Fibroblast of the aortic adventitia (primary cell): ENCODE results near the gene LRP1B. TPM values are rescaled to one million over a fixed set of nuclear protein-coding genes. Genes with fewer than 3 reads are reported as not detected.

Source experiments
- DNase-seq: peaks from one replicate; pipeline ENCODE4 v3.0.0-alpha.2; 2010; ENCODE audit warnings: low read depth
- H3K4me3 ChIP-seq: 2 replicates; pipeline ENCODE4 v1.5.1; 2011; ENCODE audit warnings: low read depth, mild to moderate bottlenecking, control low read depth, low read length, moderate library complexity
- total RNA-seq: library from RNA; depleted of rRNA; stranded (reverse); fragments of >200 nt; gene quantifications from 2 replicates; pipeline ENCODE4 v1.2.3, GENCODE V29; 2012; ENCODE audit warnings: low replicate concordance
- TF ChIP-seq, protein P1 (sequence below): IDR thresholded peaks from 2 replicates; pipeline ENCODE4 v1.5.1; 2011; ENCODE audit warnings: mild to moderate bottlenecking, low read length, control low read depth, inconsistent platforms; ENCODE audit not compliant: insufficient read depth

Gene LRP1B
- total RNA-seq, 1 donor = 0.36 TPM

DNA sequence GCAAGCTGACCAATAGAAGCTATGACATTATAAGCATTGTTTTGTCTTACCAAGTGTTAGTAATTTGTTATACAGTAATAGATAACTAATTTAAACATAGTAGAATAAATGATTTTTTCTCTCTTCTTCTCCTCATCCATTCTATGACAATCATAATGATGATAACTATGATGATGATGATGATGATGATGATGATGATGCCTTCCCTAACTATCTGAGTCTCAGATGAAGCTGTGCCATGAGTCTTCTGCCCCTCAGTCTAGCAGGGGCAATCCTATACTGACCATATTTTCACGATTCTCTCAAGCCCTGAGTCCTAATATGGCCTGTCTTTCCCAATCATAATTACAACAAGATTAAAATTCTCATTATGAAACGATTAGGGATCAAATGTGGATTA lies 1369.0 kb downstream of the LRP1B start:
- DNase-seq = no peak
- TF ChIP-seq, protein P1, sequence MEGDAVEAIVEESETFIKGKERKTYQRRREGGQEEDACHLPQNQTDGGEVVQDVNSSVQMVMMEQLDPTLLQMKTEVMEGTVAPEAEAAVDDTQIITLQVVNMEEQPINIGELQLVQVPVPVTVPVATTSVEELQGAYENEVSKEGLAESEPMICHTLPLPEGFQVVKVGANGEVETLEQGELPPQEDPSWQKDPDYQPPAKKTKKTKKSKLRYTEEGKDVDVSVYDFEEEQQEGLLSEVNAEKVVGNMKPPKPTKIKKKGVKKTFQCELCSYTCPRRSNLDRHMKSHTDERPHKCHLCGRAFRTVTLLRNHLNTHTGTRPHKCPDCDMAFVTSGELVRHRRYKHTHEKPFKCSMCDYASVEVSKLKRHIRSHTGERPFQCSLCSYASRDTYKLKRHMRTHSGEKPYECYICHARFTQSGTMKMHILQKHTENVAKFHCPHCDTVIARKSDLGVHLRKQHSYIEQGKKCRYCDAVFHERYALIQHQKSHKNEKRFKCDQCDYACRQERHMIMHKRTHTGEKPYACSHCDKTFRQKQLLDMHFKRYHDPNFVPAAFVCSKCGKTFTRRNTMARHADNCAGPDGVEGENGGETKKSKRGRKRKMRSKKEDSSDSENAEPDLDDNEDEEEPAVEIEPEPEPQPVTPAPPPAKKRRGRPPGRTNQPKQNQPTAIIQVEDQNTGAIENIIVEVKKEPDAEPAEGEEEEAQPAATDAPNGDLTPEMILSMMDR = no peak
- H3K4me3 ChIP-seq = no peak overlapping the region

DNA sequence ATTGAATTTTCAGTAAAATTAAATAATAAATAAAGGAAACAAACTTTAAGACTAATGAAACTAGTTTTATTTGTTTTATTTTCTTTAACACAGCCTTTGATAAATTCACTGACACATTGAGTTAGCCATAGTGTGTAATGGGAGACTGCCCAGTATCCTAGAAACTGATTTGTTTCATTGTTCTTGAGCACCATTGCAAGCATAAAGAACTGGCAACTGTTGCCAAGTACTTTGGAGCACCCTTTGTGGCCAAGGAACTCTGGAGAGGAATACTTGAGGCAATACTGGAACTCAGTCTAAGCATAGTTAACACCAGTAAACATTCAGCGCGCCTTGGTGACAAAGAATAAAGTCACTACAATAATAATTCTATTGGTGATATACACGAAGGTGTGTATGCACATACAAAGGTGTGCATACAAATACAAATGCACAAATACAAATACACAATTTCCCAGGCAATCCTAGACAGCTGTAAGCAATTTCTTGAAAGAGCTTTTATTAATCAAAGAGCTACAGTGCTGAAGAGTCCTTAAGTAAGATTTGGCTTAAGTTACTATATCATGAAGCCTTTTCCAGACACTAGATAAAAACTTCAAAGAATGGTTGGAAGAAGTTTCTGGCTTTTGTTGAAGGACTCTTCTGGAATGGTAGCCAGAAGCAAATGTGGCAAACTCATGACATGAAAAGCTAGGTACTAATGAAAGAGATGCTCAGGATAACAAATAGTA lies 1371.2 kb downstream of the LRP1B start:
- H3K4me3 ChIP-seq = no peak overlapping the region
- no peak for DNase-seq
- TF ChIP-seq, protein P1 = no peak

DNA sequence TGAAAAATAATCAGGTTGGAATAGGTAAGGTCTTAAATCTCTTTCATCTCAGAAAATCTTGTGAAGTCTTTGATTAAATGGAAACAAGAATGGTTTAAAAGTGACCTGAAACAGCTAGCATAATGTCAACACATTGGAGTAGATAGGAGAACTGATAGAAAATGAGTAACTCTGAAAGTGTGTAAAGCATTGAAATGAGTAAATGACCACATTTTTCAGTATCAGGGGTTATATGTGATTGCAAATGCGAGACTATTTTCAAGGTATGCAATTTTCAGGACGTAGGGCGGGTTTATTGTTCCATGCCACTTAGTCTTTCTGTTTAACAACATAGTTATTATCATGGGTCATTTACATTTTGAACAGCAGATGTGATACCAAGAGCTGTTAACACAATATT lies 1383.2 kb downstream of the LRP1B start:
- TF ChIP-seq, protein P1 = no peak
- no peak for DNase-seq

DNA sequence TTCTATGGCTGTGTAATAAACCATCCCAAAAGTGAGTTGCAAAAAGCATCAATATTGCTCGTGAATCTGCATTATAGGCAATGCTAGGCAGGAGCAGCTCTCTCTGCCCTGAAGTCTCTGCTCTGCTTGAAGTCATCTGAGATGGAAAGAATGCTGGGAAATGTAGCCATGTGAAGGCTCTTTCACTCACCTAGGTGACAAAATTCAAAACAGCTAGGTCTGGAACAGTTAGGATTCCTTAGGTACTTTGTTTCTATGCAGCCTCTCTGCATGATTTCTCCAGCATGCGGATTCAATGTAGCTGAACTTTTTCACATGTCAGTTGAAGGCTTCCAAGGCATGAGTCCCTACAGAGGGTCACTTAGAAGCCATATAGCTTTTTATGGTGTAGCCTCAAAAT lies 1383.7 kb downstream of the LRP1B start:
- H3K4me3 ChIP-seq = no peak overlapping the region
- TF ChIP-seq, protein P1 = no peak
- no peak for DNase-seq

More for the DNA sequence above, 1383.2 kb downstream of the LRP1B start:
- no peak overlapping the region for H3K4me3 ChIP-seq

DNA sequence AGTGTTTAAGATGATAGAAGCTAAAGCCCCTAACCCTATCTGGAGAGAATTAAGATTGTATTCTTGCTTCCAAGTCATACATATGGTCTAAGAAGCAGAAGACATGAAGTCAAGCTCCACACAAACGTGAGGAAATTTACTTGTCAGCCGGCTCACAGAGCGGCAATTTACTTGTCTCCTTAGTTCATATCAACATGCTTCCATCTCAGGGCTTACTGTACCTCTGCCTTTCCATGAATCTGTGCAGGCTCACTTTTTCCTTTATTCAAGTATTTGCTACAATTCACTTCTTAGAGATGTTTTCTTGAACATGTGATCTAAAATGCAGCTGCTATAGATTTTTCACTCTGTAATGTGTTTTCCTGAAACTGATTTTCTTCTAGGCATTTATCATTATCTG lies 1386.4 kb downstream of the LRP1B start:
- TF ChIP-seq, protein P1 = no peak
- H3K4me3 ChIP-seq = no peak overlapping the region

DNA sequence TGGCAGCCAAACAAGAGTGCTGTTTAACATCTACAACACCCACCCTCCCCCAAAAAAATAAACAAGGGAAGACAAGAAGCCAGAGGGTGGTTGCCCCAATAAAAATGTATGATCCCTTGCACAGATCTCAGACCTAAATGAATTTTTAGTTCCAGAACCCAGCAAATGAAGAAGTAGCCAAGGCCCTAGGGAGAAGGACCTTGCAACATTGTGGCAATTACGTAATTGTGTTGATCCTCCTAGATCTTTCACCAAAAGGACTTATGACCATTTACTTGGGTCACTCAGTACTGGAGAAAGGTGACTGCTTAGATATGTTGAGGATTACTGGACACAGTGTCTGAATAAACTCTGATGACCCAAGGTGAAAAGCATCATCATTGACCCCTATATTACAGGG lies 1393.8 kb downstream of the LRP1B start:
- no peak for DNase-seq
- TF ChIP-seq, protein P1 = no peak
- no peak overlapping the region for H3K4me3 ChIP-seq

More for the DNA sequence above, 1386.4 kb downstream of the LRP1B start:
- DNase-seq = no peak

DNA sequence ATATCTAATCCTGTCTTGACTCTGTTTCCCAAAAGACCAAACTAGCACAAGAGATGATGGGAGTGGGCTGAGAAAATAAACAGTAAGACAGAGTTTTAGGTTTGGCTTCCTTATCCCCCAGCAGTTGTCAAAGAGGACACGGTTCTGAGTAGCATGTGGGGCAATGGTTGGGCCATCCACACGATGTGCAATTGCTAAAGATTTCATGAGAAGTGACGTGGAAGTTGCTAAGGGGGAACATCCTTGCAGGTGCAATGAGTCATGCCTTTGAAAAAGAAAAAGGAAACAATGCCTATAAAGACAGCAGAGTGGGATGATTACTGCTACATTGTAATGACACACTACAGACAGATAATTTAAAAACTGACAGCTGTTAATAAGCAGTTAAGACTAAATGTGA lies 1395.8 kb downstream of the LRP1B start:
- no peak overlapping the region for H3K4me3 ChIP-seq
- DNase-seq = no peak
- TF ChIP-seq, protein P1 = no peak
